Camera-type eye (tissue), 1 donor: ENCODE results near the gene ZSCAN4. TPM values are rescaled to one million over a fixed set of nuclear protein-coding genes. Genes with fewer than 3 reads are reported as not detected.

ENCODE experiments used
- total RNA-seq: library from RNA; depleted of rRNA; stranded (reverse); fragments of >200 nt; gene quantifications from one replicate; pipeline ENCODE4 v1.2.3, GENCODE V29; 2014

ZSCAN4 gene
- total RNA-seq = not detected

GRCh38 chr19:57668635-57669034 is at the start of gene ZSCAN4:
Gene ZSCAN4, plus strand, starts transcription at chr19:57668935. Its CDS starts 7,211 bp downstream, at chr19:57676146.

GRCh38 chr19:57632987-57633831 is 35.5 kb upstream of the ZSCAN4 start, which contains the start of gene ZNF211:
Gene ZNF211, plus strand, starts transcription at chr19:57633168. Its CDS starts 179 bp downstream, at chr19:57633347.

GRCh38 chr19:57708641-57709361 is 40.1 kb downstream of the ZSCAN4 start, which contains the start of gene ZNF154:
Gene ZNF154, minus strand, starts transcription at chr19:57709204. Its CDS starts 233 bp downstream, at chr19:57708971.

Other genes starting within 250 kb of the ZSCAN4 start
- 35.1 TPM for gene ZNF749, start 233.6 kb upstream of the ZSCAN4 start, total RNA-seq
- gene VN1R1, start 211.8 kb upstream of the ZSCAN4 start, total RNA-seq = 4.6 TPM
- 78.2 TPM for gene ZNF772, start 191.4 kb upstream of the ZSCAN4 start, total RNA-seq
- 25.7 TPM for gene ZNF419, start 181.2 kb upstream of the ZSCAN4 start, total RNA-seq
- 35.6 TPM for gene ZNF773, start 169.0 kb upstream of the ZSCAN4 start, total RNA-seq
- gene ZNF549, start 141.6 kb upstream of the ZSCAN4 start, total RNA-seq = 20.1 TPM
- 23.3 TPM for gene ZNF550, start 109.1 kb upstream of the ZSCAN4 start, total RNA-seq
- gene ZNF416, start 90.0 kb upstream of the ZSCAN4 start, total RNA-seq = 10.8 TPM
- gene ZIK1, start 84.8 kb upstream of the ZSCAN4 start, total RNA-seq = 28.7 TPM
- gene ZNF530, start 69.0 kb upstream of the ZSCAN4 start, total RNA-seq = 7.1 TPM
- 65.3 TPM for gene ZNF134, start 54.7 kb upstream of the ZSCAN4 start, total RNA-seq
- gene ZNF211, start 35.8 kb upstream of the ZSCAN4 start, total RNA-seq = 40.5 TPM
- 23.9 TPM for gene ZNF551, start 13.0 kb downstream of the ZSCAN4 start, total RNA-seq
- 33.0 TPM for gene ZNF154, start 40.3 kb downstream of the ZSCAN4 start, total RNA-seq
- gene ZNF671, start 58.7 kb downstream of the ZSCAN4 start, total RNA-seq = 27.8 TPM
- 48.5 TPM for gene ZNF776, start 77.9 kb downstream of the ZSCAN4 start, total RNA-seq
- gene ZNF586, start 100.7 kb downstream of the ZSCAN4 start, total RNA-seq = 46.6 TPM
- 10.1 TPM for gene ZNF552, start 146.0 kb downstream of the ZSCAN4 start, total RNA-seq
- 30.3 TPM for gene ZNF587B, start 161.4 kb downstream of the ZSCAN4 start, total RNA-seq
- 65.3 TPM for gene ZNF587, start 180.9 kb downstream of the ZSCAN4 start, total RNA-seq
- gene ZNF814, start 220.1 kb downstream of the ZSCAN4 start, total RNA-seq = 32.8 TPM
- 52.0 TPM for gene ZNF417, start 247.7 kb downstream of the ZSCAN4 start, total RNA-seq